Measurements from ENCODE around the gene THAP7. TPM values are rescaled to one million over a fixed set of nuclear protein-coding genes. Genes with fewer than 3 reads are reported as not detected.

THAP7 gene
- total and polyA plus RNA-seq, 2 experiments from 2014 or later, result 49.7 to 61.1 TPM

- peaks cover 4% of the 10 kb centered on the region for H3K4me1 ChIP-seq (ENCODE audit: low read depth)
- H3K36me3 ChIP-seq, result no peaks in the 10 kb centered on the region
- peak overlapping the region; percentile 39 for H3K4me3 ChIP-seq
- no peak for DNase-seq (ENCODE audit: low read depth in 1 of 2, low spot score in 1 of 2)
- H3K27ac ChIP-seq, result no peak overlapping the region
- no peaks in the 10 kb centered on the region for H3K9me3 ChIP-seq (ENCODE audit: low read depth)
- no peak for TF ChIP-seq CTCF (IDR thresholded peaks at IDR 0.05; ENCODE audit: low read depth, low read length)
- peaks cover 34% of the 10 kb centered on the region for H3K27me3 ChIP-seq
Observed at GRCh38 chr22:20964090-20964798, 37.7 kb downstream of the THAP7 start.

- no peak for TF ChIP-seq CTCF (IDR thresholded peaks at IDR 0.05; ENCODE audit: low read depth, low read length)
- no peaks in the 10 kb centered on the region for H3K9me3 ChIP-seq (ENCODE audit: low read depth)
- peaks cover 4% of the 10 kb centered on the region for H3K4me1 ChIP-seq (ENCODE audit: low read depth)
- no peak overlapping the region for H3K4me3 ChIP-seq
- H3K27ac ChIP-seq, result no peak overlapping the region
- no peak for DNase-seq (ENCODE audit: low read depth in 1 of 2, low spot score in 1 of 2)
- no peaks in the 10 kb centered on the region for H3K36me3 ChIP-seq
- peaks cover 34% of the 10 kb centered on the region for H3K27me3 ChIP-seq
Observed at GRCh38 chr22:20963201-20964052, 38.5 kb downstream of the THAP7 start.

GRCh38 chr22:20962491-20962945 lies 39.4 kb downstream of the THAP7 start:
- peaks cover 36% of the 10 kb centered on the region for H3K27me3 ChIP-seq
- H3K36me3 ChIP-seq, result no peaks in the 10 kb centered on the region

GRCh38 chr22:20960609-20961008 lies 41.3 kb downstream of the THAP7 start:
- no peak overlapping the region for H3K27ac ChIP-seq
- H3K27me3 ChIP-seq, result peaks cover 47% of the 10 kb centered on the region
- no peaks in the 10 kb centered on the region for H3K9me3 ChIP-seq (ENCODE audit: low read depth)
- H3K4me3 ChIP-seq, result no peak overlapping the region
- TF ChIP-seq CTCF (IDR thresholded peaks at IDR 0.05; ENCODE audit: low read depth, low read length), result no peak
- no peak for DNase-seq (ENCODE audit: low read depth in 1 of 2, low spot score in 1 of 2)
- no peaks in the 10 kb centered on the region for H3K36me3 ChIP-seq
- peaks cover 9% of the 10 kb centered on the region for H3K4me1 ChIP-seq (ENCODE audit: low read depth)

More at GRCh38 chr22:20962491-20962945, 39.4 kb downstream of the THAP7 start:
- Histone ChIP-seq H3K4me1 (ENCODE audit: low read depth) (peaks cover 9% of the 10 kb centered on the region), H3K4me3 (no peak overlapping the region), H3K9me3 (ENCODE audit: low read depth) (no peaks in the 10 kb centered on the region), H3K27ac (no peak overlapping the region)
- no peak for TF ChIP-seq CTCF (IDR thresholded peaks at IDR 0.05; ENCODE audit: low read depth, low read length)
- no peak for DNase-seq (ENCODE audit: low read depth in 1 of 2, low spot score in 1 of 2)

GRCh38 chr22:20959578-20960461 lies 42.1 kb downstream of the THAP7 start:
- Histone ChIP-seq H3K4me3 (no peak overlapping the region), H3K9me3 (ENCODE audit: low read depth) (no peaks in the 10 kb centered on the region), H3K27ac (no peak overlapping the region), H3K4me1 (ENCODE audit: low read depth) (peaks cover 9% of the 10 kb centered on the region), H3K27me3 (peaks cover 41% of the 10 kb centered on the region), H3K36me3 (no peaks in the 10 kb centered on the region)
- TF ChIP-seq CTCF (IDR thresholded peaks at IDR 0.05; ENCODE audit: low read depth, low read length), result no peak
- no peak for DNase-seq (ENCODE audit: low read depth in 1 of 2, low spot score in 1 of 2)
